ENCODE measurements around the gene TAF1B. TPM values are rescaled to one million over a fixed set of nuclear protein-coding genes. Genes with fewer than 3 reads are reported as not detected.
A peak's percentile ranks its signal among the peaks of the same experiment; 100 is the strongest.

The TAF1B gene
- polyA plus RNA-seq, 12 donors, result 9.8 to 22.9 (median 13.4) TPM; not detected in 1

DNA sequence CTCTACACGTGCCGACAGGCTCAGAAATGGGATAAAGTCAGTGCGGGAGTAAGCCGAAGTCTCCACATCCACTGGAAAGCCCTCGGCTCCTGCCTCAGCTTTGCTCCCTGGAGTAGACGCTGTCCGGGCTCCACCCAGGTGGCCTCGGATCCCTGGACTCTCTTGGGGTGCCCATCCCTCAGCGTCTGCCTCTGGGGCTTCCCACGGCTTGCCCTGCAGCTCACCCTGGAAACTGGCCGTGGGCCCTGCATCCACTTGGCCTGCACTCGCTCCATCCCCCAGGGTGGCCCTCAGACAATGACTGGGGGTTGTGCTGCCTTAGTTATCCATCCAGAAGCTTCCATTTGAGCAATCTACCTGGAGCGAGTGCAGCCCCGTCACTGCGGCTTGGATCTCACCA is 36.2 kb upstream of the TAF1B start:
- DNase-seq, result no peak

- no peak for DNase-seq
Measured at GRCh38 chr2:9807555-9808305, 35.5 kb upstream of the TAF1B start.

GRCh38 chr2:9808334-9809063 is 34.8 kb upstream of the TAF1B start:
- no peak for DNase-seq

DNA sequence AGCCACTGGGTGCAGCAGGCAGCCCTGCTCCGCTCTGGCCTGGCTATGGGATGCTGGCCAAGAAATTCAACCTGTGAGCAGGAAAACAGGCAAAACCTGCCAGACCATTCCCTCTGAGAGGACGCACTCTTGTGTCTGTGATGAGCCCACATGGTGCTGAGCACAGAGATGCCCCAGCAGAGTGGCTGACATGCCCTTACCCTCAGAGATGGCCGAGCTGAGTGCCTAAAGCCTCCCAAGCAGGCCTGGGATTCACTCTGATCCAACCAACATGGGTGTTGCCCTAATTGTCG is 34.3 kb upstream of the TAF1B start:
- no peak for DNase-seq

DNA sequence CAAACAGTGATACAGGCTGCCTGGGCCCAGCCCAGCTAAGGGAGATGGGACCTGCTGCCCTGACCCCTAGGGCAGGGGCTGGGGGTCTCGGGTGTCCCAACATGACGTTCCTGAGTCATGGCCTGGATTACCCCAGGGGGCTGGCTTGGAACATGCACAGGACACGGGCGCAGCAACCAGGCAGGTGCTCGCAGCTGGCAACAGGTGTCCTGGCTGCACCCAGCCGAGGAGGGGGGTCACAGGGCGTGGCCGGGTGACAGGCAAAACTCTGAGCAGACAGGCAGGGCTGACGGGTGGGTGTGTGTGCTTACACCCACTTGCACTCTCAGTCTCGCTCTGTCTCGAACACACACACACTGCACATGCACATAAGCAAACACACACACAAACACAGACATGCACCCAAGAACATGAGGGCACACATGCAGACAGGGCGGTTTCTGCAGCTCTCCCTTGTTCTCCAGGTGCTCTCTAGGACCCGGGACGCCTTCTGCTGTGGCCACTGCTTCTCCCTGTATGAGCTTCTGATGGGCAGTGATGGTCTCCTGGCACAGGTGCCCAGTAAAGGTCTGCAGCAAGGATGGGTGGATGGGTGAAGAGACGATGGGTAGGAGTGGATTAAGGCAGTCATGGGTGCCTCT is 33.7 kb upstream of the TAF1B start:
- DNase-seq, result no peak

GRCh38 chr2:9811216-9811615 is 32.1 kb upstream of the TAF1B start:
- DNase-seq, result no peak

DNA sequence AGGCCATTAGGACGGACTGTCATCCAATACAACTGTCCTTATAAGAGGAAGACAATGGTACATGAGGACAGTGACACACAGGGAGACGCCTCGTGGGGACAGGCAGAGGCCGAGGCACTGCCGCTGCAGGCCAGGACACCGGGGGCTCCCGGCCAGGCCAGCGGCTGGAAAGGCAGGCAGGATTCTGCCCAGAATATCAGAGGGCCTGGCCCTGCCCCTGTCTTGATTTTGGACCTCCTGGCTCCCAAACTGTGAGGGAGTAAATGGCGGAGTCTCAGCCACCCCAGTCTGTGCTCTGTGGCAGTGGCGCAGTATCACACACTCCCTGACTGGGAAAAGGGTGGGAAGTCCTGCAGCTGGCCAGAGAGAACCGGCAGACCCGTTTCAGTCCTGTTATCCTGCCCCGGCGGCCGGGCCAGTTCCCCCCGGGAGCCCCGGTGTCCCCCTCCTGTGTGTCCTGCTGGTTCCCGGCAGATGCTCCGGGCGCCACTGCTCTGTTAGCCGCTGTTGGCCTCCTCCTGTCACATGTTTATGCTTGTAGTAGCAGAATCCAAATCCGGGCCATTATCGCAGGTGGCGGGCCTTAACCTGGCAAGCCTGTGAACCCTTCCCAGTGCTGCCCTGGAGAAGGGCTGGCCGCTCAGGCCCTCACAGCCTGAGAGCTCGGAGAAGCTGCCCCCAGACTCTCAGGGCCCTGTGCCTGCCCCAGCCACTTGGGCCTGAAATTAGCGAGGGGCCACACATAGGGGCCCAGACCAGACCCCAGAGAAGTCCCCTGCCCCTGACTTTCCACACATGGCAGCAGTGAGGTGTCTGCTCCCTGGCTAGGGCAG is 31.4 kb upstream of the TAF1B start:
- DNase-seq, result no peak

- no peak for DNase-seq
Measured at GRCh38 chr2:9812945-9813311, 30.3 kb upstream of the TAF1B start.

DNA sequence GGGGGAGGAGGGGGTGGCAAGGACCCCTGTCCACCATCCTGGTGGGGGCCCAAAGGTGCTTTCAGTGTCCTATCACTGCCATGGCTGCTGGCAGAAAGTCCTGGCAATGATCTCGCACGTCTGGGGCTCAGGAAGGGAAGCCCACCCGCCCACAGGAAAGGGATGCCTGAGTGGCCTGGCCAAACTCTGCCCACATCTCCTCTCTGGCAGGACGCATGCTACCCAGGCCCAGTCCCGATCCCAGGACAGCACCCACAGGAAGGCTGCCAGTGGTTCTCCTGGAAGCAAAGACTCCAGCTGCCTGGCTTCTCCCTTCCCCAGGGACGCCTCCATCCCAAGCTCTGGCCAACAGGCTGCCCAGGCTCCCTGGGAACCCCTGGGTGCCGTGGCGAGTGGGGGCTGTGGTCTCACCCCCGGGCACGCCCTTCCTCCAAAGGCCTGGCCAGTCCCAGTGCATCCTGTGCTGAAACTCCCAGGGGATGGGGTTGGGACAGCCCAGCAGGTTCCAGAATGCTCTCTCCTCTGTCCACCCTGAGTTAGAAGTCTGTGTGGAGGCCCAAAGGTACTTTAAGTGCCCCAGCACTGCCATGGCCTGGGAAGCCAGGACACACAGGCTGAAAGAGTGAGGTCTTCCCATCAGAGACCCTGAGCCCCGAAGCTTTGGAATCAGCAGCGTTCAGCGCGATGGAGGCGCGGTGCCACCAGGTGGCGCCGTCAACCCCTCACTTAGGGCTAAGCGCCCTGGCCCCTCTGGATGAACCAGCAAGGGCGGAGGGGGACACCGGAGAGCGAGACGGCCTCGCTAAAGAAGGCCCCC is 29.8 kb upstream of the TAF1B start:
- peak; percentile 80 for DNase-seq

DNA sequence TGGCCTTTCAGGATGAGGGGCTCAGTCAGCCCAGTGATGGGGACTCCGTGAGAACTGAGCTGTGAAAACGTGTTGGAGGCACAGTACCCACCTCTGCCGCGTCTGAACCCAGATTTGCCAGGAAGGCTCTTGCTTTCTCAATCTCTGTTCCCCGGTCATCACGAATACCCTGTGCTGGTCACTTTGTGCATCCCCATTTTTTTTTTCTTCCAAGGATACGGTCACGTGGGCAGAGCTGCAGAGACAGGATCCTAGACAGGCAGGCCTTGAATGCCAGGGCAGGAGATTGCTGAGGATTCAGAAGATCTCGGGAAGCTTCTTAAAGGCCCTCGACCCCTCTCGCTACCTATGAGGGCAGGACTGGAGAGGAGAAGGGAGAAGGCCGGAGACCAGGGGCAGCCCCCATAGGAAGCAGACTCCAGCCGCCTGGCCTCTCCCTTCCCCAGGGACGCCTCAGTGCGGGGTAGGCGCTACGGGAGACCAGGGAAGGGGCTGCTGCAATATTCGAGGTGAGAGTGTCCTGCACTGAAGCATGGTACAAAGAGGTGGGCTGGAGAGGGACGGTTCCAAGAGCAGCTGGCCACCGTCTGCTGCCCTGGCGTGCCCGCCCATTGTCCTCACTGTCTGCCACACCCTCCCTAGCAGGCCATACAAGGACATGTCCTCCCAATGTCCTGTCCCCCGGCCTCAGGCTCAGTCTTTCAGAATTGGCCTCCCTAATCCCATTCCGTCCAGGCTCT is 29.0 kb upstream of the TAF1B start:
- no peak for DNase-seq

GRCh38 chr2:9815076-9815475 is 28.2 kb upstream of the TAF1B start:
- DNase-seq, result no peak

DNA sequence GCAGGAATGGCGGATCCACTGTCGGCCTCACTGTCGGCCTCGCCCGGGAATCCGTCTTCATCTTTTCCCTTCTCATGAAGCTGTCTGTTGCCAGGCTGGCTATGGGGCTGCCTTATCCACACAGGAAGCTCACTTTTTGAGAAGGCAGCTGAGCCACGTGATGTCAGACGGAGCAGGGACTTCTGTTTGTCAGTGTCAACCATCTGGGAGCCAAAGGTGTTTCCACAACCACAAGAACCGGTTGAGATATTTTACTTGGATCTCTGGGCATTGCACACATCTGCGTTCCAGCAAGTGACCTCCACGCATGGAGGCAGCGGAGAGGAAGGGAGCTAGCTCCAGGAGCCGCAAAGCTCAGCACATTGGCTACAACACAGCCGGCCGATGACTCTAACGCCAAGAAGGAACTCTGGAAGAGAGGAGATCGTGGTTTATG is 27.4 kb upstream of the TAF1B start:
- DNase-seq, result no peak

DNA sequence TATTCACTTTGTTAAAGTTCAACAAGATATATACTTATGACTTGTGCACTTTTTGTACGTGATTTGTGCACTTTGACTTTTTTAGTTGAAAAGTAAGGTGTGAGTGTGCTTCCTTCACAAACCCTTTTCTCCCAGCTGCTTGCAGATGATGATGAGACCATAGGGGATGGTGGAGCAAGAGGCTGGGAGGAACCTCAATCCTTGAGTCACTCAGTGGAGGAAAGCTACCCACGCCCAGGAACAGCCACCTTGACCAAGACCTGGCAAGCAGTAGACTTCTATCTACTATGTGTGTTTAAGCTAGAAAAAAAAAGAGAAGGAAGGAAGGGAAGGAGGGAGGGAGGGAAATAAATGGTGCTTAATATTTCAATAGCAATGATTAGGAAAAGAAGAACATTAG is 25.2 kb upstream of the TAF1B start:
- no peak for DNase-seq

GRCh38 chr2:9819551-9819950 is 23.7 kb upstream of the TAF1B start:
- no peak for DNase-seq

DNA sequence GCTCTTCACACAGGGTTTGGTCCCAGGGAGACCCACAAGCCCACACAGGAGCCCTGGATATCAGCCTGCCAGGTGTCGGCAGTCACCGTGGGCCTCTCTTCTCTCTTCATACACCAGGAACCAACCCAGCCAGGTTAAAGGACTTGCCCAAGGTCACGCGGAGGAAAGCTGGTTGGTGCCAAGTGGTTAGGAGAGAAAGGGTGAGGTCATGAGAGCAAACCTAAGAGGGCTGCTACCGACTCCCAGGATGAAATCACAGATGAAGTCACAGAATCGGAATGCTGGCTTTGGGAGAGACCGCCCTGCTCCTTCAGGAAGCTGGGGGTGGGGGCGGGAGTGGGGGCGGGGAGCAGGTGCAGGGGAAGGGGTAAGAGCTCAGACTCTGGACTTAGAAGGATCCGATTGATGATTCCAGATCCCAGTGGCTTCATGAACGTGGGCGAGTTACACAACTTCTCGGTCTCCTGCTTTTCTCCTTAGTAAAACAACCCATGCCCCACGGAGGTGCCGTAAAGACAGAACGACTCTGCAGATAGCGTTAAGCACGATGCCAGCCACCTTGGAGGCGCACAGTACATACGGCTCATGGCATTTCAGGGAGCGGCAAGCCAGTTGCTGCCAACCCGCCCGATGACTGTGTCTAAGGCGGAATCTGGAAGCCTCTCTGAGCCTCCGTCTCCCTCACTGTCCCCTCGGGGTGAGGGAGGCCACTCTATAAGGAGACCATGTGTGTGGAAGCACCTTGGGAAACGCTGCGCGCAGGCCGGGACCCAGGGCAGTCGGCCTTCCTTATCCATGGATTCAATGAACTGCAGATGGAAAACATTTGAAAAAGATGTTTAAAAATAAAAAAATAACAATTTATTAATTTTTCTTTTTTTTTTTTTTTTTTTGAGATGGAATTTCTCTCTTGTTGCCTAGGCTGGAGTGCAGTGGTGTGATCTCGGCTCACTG is 23.0 kb upstream of the TAF1B start:
- DNase-seq, result no peak

DNA sequence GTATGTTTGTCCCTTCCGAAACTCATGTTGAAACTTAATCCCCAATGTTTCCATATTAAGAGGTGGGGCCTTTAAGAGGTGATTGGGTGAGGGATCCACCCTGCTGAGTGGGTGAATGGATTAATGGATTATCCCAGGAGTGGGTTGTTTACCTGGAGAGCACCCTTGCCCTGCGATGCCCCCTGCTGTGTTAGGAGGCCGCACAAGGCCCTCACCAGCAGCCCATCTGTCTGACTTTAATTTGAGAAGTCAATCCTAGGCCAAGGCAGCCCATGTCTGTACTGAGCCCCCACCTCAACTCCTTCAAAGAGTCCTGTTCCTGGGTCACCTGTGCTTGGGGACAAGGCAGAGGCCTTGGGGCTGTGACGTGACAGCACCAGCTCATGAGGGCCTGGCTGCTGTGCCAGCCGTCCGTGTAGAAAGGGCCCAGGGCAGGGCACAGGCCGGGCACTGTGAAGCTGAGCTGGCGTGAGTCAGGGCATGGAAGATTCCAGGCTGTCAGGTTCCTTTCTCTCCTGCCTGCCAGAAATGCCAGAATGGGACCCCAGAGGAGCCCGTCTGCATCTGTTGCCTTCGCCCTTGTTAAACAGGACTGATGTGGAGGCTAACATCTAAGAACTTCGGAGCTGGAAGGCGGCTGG is 21.3 kb upstream of the TAF1B start:
- DNase-seq, result no peak

DNA sequence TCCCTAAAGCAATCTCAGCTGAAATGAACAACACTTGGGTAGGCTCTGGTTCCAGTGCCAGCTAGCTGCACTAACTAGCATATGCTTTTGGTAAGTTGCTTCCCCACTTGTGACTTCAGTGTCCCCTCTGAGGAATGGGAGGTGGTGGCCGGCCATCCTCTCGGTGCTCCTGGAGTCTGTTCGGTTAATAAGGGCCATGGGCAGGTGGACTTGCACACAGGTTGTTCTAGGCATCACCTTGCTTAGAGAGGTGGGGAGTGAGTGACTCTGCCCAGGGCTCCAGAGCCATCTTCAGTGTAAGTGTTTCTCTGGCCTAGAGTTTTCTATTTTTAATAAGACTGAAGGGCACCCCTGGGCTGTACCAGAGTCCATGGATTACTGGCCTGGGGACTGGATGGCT is 18.8 kb upstream of the TAF1B start:
- no peak for DNase-seq

- DNase-seq, result no peak
Measured at GRCh38 chr2:9824956-9825720, 18.1 kb upstream of the TAF1B start.
